NCI-H510A treated with DMSO at 0.1 percent for 48 hours (cell line): ENCODE data around the gene MGMT.

ENCODE experiments used
- DNase-seq: peaks from one replicate; lab custom pipeline; 2025; lab: John Stamatoyannopoulos, UW

MGMT gene

GRCh38 chr10:129690248-129691070, 223.4 kb downstream of the MGMT start:
- DNase-seq, result no peak

GRCh38 chr10:129692695-129693094, 225.7 kb downstream of the MGMT start:
- DNase-seq, result no peak

- DNase-seq, result no peak
Observed at GRCh38 chr10:129693382-129693781, 226.3 kb downstream of the MGMT start.

- no peak for DNase-seq
Observed at GRCh38 chr10:129694184-129694583, 227.1 kb downstream of the MGMT start.

- no peak for DNase-seq
Observed at GRCh38 chr10:129694691-129695243, 227.7 kb downstream of the MGMT start.

- DNase-seq, result no peak
Observed at GRCh38 chr10:129695671-129696070, 228.6 kb downstream of the MGMT start.

- DNase-seq, result no peak
Observed at GRCh38 chr10:129696636-129697035, 229.6 kb downstream of the MGMT start.

- DNase-seq, result no peak
Observed at GRCh38 chr10:129697463-129698247, 230.6 kb downstream of the MGMT start.

- DNase-seq, result no peak
Observed at GRCh38 chr10:129699722-129700340, 232.8 kb downstream of the MGMT start.

GRCh38 chr10:129702605-129703004, 235.6 kb downstream of the MGMT start:
- DNase-seq, result no peak

GRCh38 chr10:129703287-129704137, 236.5 kb downstream of the MGMT start:
- DNase-seq, result no peak

- no peak for DNase-seq
Observed at GRCh38 chr10:129704225-129704624, 237.2 kb downstream of the MGMT start.

GRCh38 chr10:129704786-129705525, 237.9 kb downstream of the MGMT start:
- no peak for DNase-seq

GRCh38 chr10:129705676-129706075, 238.6 kb downstream of the MGMT start:
- DNase-seq, result no peak

GRCh38 chr10:129706081-129706480, 239.0 kb downstream of the MGMT start:
- no peak for DNase-seq

GRCh38 chr10:129706523-129706922, 239.5 kb downstream of the MGMT start:
- DNase-seq, result no peak

- no peak for DNase-seq
Observed at GRCh38 chr10:129707406-129708388, 240.7 kb downstream of the MGMT start.

GRCh38 chr10:129709101-129709500, 242.1 kb downstream of the MGMT start:
- no peak for DNase-seq
